Measurements from ENCODE around the gene MOV10L1.

- TF ChIP-seq POLR2A (IDR thresholded peaks at IDR 0.05) (no peak), POLR2AphosphoS5 (IDR thresholded peaks at IDR 0.05) (no peak)
- TF ChIP-seq, protein P1, sequence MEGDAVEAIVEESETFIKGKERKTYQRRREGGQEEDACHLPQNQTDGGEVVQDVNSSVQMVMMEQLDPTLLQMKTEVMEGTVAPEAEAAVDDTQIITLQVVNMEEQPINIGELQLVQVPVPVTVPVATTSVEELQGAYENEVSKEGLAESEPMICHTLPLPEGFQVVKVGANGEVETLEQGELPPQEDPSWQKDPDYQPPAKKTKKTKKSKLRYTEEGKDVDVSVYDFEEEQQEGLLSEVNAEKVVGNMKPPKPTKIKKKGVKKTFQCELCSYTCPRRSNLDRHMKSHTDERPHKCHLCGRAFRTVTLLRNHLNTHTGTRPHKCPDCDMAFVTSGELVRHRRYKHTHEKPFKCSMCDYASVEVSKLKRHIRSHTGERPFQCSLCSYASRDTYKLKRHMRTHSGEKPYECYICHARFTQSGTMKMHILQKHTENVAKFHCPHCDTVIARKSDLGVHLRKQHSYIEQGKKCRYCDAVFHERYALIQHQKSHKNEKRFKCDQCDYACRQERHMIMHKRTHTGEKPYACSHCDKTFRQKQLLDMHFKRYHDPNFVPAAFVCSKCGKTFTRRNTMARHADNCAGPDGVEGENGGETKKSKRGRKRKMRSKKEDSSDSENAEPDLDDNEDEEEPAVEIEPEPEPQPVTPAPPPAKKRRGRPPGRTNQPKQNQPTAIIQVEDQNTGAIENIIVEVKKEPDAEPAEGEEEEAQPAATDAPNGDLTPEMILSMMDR (IDR thresholded peaks at IDR 0.05) = no peak
Observed at GRCh38 chr22:50086526-50086925, 3.3 kb upstream of the MOV10L1 start.
